Subcutaneous adipose tissue (tissue), 4 donors: Measurements from ENCODE around the gene STK36. TPM values are rescaled to one million over a fixed set of nuclear protein-coding genes. Genes with fewer than 3 reads are reported as not detected.

Experiments
- CTCF ChIP-seq: fragments of 450-650 bp; IDR thresholded peaks from one replicate; pipeline ENCODE4 v1.5.1; 2016; ENCODE audit warnings: low read depth, mild to moderate bottlenecking, control low read depth, antibody characterized with exemption, moderate library complexity
- total RNA-seq, 4 donors: library from RNA; depleted of rRNA; stranded (reverse); fragments of >200 nt; gene quantifications; one replicate each; pipeline ENCODE4 v1.1.0, GENCODE V29; 2016

The STK36 gene
- total RNA-seq, 4 donors from 2014 or later: 19.4 to 48.0 (median 26.8) TPM

- TF ChIP-seq CTCF: no peak
Observed at GRCh38 chr2:218720048-218721041, 48.5 kb downstream of the STK36 start.

- no peak for TF ChIP-seq CTCF
Observed at GRCh38 chr2:218721488-218721887, 49.6 kb downstream of the STK36 start.

DNA sequence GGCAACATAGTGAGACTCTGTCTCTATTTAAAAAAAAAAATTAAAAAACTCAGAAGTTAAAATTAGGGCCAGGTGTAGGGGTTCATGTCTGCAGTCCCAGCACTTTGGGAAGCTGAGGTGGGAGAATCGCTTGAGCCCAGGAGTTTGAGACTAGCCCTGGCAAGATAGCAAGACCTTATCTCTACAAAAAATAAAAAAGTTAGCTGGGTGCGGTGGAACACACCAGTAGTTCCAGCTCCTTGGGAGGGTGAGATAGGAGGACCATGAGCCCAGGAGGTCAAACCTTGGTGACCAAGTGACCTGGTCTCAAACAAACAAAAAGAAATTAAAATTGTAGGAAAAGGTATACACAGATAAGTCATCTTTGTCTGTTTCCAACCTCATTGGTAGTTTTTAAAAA, 50.0 kb downstream of the STK36 start:
- TF ChIP-seq CTCF: no peak

DNA sequence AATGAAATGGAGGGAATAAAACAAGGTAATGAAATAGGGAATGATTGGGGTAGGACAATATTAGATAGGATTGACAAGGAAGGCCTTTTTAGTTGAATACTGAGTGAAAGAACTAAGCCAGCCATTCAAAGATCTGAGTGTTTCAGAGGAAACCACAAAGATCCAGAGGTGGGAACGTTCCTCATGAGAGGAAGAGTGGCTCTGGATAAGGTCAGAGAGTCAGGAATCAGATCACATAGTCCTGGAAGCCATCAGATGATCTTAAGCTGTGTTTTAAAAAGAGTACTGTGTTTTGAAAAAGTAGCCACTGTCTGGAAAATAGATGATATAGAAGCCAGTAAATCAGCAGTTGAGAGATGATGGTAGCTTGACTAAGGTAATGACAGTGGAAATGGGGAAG, 50.5 kb downstream of the STK36 start:
- TF ChIP-seq CTCF: no peak

- no peak for TF ChIP-seq CTCF
Observed at GRCh38 chr2:218722876-218723785, 51.2 kb downstream of the STK36 start.

GRCh38 chr2:218726004-218726574, 54.2 kb downstream of the STK36 start:
- TF ChIP-seq CTCF: no peak
